ENCODE data around the gene RAB41.
"Not testable (repeated sequence)": the region's sequence is repeated elsewhere in the genome, so short reads cannot be mapped to it uniquely, and the experiment has no call there.

RAB41 gene

DNA sequence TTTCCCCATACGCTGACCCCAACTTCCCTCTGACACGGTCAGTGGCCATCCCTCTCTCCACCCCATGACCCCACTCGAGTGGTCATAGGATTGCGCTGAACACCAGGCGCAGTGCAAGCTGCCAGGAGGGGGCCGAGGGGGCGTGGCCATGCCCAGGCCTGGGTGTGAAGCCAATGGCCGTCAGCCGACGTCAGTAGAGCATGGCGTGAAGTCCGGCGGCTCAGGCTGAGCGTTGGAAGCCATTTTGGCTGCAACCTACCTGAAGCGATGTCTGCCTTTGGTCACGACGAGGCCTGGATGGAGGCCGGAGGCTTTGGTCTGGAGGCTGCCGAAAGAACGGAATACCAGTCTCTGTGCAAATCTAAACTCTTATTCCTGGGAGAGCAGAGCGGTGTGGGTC, at the start of gene RAB41:
Gene RAB41 (plus strand): TSS at position 222 of the 400 bp plus-strand sequence. CDS start 46 bp downstream, at position 268.
- no peak for DNase-seq

DNA sequence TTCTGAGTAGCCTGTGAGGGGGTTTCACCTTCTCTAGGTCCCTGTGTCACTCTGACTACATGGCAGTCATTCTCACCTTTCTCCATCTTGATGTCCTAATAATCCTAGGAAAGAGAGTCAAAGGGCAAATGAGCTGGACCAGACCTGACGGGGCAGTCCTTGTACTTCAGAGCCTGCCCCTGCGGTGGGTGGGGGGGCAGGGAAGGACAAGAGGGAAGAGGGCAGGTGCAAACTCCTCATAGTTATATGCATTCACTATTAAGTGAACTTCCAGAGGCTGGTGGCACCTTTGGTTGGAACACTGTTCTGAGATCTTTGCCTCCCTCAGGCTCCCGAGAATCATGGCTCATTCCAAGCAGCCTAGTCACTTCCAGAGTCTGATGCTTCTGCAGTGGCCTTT, 47.6 kb upstream of the RAB41 start, which contains the start of gene AWAT1:
Gene AWAT1 (plus strand): TSS at position 301 of the 400 bp plus-strand sequence. CDS start 41 bp downstream, at position 342.
- no peak for DNase-seq

DNA sequence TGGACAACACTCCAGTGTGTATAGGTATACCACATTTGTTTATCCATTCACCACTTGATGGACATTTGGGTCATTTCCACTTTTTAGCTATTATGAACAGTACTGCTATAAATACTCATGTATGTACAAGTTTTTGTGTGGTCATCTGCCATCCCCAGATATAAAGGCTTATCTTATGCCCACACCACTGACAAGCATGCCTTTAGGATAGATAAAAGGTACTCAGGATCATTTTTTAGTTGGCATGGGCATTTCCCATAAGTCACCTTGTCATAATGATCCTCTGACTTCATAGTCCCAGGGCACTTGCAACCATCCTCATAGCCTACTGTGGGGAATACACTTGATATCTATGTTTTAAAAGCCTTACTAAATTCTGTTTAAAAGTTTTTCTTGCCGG, 41.2 kb upstream of the RAB41 start:
- no peak for DNase-seq

DNA sequence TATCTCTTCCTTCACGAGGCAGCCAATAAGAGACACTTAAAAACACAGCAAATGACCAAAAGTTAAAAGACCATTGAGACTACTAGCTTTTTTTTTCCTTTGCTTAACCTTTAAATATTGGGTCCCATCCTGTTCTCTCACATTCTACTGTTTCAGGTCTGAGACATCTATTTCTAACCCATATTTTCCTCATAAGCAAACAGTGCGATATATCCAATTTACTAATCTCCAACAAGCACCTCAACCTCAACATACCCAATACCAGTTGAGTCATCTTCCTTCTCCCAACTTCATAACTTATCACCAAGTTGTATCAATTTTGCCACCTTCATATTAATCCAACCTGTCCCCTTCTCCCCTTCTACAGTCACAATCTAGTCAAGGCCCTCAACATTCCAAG, 40.5 kb upstream of the RAB41 start:
- DNase-seq = no peak

DNA sequence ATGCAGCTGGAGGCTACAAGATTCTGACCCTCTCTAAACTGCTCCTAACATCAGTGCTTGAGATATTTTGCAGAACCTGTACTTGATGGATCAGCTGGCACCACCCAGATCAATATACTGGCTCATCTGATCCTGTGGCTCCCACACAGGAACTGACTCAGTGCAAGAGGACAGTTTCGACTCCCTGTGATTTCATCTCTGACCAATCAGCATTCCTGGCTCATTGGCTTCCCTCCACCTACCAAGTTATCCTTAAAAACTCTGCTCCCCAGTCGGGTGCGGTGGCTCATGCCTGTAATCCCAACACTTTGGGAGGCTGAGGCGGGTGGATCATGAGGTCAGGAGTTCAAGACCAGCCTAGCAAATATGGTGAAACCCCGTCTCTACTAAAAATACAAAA, 38.4 kb upstream of the RAB41 start:
- DNase-seq = not testable (repeated sequence)

DNA sequence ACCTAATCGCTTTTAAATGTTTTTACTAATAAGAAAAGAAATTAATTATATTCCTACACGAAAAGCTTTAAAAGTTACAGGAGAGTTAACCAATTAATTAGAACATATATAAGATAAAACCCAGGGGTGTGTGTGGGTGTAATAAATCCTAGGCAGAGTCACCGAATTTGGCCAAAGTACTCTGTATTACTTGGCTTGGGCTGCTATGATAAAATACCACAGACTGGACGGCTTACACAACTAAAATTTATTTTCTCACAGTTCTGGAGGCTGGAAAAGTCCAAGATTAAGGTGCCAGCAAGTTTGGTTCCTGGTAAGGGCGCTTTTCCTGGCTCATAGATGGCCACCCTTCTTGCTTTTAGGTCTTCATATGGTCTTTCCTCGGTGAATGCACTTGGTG, 37.1 kb upstream of the RAB41 start:
- no peak for DNase-seq

DNA sequence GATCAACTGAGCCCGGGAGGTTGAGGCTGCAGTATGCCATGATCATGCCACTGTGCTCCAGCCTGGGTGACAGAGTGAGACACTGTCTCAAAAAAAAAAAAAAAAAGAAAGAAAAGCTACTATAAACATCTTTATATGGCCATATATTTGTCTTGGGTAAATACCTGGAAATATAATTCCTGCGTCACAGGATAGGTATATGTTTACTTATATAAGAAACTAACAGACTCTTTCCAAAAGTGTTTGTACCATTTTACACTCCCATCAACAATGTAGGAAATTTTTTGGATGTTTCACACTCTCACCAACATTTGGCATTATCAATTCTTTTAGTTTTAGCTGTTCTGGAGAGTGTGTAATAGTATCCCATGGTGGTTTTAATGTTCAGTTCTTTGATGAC, 34.7 kb upstream of the RAB41 start:
- no peak for DNase-seq

DNA sequence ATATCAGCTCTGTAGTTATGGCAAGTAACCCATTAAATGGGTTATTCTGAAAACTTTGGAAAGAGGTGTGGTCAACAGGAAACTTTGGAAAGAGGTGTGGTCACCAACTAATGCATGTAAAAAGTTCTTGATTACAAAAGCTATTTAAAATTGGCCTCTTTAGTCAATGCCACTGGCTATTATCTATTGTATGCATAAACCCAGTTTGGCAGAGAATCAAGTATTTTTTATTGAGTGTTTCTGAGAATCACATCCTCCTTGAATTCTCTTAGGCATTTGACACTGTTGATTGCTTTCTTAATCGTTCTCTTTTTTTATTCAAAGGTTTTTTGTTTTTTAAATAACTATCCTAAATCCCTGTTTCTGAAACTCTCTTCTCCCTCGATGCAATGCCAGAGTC, 29.5 kb upstream of the RAB41 start:
- DNase-seq = no peak

DNA sequence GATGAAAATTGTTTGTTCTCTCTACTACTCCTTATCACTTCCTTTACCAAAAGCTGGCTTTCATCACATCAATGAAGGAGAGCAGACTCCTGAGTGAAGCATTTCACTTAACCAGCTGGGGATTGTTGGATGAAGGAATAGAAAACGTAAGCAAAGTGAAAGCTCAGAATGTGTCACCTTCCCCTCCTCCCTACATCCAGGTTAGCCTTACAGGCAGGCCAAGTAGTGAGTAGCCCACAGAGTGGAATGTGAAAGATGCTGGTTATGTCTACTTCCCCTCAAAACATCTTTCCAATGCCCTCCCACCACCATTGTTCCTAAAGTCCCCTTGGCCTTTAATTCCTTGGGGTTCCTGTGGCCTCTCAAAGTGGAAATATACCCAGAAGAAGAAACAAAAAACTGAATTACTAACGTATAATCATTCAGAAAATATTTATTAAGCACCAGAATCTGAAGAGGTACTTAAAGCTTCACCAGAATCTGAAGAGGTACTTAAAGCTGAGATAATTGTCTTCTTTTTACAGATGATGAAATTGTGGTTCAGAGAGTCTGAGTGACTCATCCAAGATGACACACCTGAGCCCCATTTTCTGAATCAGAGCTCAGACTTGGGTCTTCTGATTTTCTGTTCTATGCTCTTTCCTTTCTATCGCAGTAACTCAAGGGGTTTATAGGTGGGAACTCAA, 28.5 kb upstream of the RAB41 start:
- DNase-seq = no peak

DNA sequence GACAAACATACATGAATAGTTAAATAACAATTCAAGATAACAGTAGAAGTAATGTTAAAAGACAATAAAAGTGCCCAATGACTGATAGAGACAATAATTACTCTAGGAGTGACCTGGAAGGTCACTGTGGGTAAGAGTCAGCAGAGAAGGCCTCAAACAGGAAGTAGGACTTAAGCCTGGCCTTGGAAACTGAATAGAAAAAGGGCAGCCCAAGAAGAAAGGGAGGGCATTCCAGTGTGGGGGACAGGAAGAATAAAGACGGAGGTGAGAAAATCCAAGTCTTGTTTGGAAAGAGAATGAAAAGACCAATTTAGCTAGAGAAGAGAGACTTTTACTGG, 27.9 kb upstream of the RAB41 start:
- DNase-seq = no peak

DNA sequence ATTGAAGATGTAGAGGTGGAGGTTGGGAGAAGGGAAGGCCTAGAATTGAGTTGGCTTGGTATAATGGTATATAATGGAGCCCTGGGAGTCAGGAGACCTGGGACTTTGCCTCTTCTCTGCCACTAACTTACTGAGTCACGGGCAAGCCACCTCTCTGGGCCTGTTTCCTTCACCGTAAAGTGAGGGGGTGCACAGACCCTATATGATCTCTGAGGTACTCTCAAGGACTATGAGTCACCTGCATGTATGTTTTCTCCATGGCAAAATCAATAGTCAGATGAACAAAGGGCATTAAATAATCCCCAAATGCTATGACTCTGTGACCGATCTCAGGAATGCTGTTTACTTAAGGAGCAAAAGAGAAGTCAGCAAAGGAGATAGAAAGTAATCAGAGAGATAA, 27.1 kb upstream of the RAB41 start:
- DNase-seq = no peak

DNA sequence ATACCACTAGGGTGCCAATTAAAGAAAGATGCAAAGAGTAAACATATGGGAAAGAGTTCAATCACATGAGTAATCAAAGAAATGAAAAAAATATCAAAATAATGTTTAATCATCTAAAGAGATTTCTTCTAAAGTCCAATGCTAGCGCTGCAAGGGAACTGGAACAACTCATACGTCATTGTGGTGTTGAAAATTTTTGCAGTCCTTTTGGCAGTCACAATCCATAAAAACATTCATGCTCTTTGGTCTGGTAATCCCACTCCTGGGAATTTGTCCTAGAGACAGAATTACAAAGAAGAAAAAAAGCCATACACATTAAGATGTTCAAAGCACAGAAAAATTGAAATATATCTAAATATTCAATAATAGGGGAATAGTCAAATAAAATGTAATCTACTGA, 26.5 kb upstream of the RAB41 start:
- DNase-seq = no peak

DNA sequence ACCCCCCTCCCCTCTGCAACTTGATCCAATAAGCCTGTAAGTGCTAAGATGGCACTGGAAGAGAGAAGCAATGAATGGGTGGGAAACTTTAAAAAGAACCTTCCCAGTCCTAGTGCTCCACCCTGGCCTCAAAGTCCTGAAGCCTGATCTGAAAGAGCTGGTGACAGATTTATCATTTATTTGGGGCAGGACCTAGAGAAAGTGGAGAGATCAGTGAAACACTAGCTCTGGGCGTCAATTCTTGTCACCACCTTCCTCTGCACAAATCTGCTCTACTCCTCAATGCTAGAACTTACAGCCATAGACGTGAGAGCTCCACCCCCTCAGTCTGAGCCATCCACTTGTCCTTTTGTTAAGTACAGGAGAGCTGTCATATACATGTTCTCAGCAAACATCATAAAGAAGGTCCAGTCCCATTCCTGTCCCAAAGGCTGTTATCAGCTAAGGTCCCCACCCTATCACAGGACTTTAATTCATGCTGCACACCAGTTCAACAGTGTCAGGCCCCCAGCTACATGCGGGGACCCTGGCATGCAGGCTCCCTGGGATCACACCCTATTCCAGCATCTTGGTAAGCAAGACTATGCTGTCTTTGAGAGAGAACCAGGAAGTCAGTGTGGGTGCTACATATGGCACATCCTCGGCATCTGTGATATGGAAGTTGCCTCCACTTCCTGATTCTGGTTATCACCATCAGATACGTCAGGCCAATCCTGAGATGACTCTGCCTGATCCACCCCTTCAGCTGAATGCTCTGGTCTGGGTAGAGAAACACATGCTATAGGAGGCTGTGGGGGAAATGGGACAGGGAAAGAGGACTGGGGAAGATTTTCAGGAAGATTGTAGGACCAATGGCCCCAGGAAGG, 24.3 kb upstream of the RAB41 start:
- DNase-seq = no peak

DNA sequence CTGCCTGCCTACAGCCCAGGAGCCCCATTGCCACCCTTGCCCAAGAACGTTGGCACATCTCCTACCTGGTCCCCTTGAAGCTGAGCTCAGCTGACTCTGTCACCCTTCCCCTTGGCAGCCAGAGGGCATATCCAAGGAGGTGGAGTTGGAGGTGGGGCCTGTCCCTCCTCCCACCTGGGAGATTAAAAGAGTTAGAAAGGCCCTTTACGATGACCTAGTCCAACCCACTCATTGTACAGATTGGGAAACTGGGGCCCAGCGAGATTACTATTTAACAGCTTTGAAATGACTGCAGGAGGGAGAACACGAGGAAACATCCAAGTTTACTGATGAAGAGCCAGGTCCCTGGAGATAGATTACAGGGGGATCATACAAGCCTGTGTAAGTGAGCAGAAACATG, 21.9 kb upstream of the RAB41 start, which contains the start of gene P2RY4:
Gene P2RY4 (minus strand): TSS at position 101 of the 400 bp plus-strand sequence. CDS start 580 bp downstream, outside the sequence.
- DNase-seq = no peak

DNA sequence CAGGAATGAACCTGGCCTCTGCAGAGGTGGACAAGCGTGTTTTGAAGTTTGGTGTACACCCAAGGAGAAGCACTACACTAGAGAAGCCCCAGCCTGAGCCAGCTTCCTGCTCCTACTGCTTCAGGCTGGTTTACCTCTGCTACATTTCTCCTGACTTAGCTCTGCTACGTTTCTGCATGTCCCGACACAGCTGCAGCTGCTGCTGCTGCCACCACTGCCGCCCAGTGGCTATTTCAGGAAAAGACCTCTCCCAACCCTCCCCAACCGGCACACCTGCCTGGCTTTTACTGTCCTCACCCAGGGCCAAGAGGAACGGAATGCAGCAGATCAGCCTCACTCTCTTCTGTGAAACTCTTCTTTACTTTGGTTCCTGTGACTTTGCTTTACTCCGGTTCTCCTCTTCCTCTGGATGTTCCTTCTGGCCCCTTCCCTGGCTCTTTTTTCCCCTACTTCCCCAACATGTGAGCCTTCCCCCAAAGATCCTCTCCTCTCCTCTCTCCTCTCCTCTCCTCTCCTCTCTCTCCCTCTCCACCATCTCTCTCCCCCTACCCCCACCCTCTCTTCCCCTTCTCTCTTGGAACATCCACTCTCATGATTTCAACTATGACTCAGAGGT, 18.9 kb upstream of the RAB41 start:
- DNase-seq = peak; percentile 3

DNA sequence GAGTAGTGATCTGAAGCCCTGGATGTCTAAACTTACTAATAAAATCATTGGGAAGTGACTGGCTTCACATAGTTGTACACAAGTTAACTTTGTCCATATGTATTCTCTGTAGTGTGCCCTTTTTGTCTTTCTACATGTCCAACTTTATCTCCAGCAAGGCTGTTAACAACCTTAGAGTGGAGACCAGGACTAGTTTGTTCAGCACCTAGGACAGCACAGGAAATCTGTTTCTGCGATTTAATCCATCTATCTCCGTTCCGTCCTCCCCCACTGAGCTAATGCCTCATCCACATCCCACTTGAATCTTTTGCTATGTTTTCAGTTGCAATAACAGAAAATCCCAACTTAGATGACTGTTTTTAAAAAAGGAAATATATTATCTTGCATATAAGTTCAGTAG, 17.2 kb upstream of the RAB41 start:
- DNase-seq = no peak

DNA sequence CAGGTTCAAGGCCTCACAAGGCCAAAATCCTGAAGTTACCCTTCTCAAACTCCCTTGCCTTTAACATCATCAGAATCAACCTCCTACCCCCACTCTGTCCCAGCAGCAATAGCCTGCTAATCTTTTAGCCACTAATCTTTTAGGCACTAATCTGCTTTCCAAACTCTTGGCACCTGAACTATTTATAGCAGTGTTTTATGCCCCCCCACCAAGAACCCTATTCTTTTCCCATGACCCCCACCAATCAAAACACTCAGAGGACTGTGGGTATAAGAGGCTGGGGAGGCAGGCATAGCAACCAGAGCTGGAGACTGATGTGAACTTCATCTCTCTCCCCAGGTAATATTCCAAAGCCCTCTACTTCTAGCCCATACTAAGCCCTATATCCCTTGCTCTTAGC, 13.9 kb upstream of the RAB41 start, which contains the start of gene ARR3:
Gene ARR3 (plus strand): TSS at position 301 of the 400 bp plus-strand sequence. CDS start 1,052 bp downstream, outside the sequence.
- DNase-seq = no peak

DNA sequence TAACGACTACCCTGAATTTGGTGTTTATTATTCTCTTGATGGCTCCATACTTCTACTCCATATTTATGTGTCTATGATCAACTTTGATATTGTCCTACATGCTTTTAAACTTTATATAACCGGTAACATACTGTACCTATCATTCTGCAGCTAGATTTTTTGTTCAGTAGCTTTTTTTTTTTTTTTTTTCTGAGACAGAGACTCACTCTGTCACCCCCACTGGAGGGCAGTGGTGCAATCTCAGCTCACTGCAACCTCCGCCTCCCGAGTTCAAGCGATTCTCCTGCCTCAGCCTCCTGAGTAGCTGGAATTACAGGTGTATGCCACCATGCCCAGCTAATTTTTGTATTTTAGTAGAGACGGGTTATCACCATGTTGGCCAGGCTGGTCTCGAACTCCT, 7.9 kb upstream of the RAB41 start:
- not testable (repeated sequence) for DNase-seq

DNA sequence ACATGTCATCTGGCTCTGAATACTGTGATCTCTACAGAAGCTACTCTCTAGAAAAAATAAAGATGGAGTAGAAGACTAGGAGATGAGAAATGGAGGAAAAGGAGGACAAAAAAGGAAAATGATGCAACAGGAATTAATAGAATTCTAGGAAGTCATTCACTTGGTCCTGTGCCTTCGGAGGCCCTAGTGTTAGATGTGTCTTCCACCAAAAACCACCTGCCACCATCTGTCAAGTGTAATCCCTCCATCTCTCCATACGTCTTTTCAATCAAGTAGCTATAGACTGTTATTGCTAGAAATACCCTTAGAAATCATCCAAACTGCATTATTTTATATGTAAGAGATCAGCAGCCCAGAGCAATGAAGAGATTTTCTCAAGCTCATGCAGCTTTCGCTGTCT, 2.9 kb upstream of the RAB41 start:
- DNase-seq = no peak

DNA sequence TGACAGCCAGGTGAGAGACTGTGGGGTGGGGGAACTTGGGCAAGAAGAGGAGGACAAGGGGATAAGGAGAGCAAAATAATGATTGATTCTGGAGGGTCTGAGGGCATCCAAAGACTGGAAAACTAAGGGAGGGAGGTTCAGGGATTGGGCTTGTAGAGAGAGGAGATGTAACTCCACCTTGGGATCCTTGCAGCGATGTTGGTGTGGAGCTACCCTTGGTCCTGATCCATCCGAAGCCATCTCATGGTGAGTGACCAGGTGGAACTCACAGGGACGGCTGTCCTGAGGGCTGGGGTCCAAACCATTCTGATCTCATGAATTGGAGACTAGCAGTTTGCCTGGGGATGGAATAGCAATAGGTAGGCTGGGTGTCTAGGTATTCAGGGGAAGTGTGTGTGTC, 1.4 kb upstream of the RAB41 start:
- no peak for DNase-seq

DNA sequence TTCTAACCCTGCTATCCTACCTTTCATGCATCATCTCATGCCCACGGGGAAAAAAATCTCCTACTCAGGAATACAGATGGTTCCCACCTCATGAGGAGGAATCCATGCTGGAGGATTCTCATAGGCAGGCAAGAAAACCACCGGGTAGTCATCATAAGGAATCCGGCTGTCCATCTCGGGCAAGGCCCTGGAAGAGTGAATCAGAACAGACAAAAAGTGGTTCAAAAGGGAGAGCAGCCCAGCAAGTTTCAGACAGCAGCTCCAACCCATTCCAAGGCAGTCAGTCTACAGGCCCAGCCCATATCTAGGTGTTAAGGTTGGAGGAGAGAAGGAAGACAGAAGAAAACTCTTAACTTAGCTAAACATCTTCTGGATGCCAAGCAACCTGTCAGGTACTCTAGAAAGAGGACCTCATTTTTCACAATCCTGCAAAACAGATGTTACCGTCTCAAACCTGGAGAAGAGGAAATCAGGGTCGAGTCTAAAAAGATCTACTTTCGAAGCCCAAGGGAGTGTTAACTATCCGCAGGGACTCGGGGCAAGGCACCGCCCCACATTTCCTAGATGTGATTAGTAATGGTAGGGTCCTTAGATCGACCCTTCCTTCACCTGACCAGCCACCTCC, 7.3 kb downstream of the RAB41 start:
- DNase-seq = no peak

DNA sequence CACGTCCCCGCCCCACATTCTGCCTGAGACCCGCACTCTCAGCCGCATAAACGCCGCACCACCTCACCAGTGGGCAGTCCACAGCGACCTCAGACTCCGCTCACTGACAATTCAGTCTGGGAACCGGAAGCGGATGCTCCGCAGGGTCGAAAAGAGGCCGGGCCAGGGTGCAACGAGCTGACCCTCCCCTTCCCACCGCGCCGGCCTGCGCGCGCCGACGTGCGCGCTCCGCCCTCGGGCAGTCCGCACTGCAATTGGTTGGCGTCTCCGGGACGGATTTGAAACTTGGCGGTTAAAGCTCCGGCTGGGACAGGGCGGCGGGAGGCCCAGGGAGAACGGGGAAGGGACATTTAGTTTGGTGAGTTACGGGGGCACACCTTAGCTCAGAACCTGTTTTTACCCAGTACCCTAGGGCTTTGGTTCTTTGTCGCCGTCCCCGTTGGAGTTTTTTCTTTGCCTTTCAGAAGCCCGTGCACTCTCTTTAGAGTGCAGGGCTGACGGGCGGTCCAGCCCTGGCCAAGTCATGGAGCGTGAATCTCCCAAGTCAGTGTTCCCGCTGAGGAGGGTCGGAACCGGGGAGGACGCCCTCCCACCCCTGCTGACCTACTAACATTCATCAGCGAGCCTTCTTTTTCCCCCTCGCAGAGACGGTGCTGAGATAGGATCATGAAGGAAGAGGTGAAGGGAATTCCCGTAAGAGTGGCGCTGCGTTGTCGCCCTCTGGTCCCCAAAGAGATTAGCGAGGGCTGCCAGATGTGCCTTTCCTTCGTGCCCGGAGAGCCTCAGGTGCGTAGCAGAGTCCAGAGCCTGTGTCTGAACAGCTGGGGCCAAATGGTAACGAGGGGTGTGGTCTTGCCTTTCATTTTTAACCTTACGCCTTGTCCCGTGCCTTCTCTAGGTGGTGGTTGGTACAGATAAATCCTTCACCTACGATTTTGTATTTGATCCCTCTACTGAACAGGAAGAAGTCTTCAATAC, 8.1 kb downstream of the RAB41 start, which contains the start of the genes KIF4A and PDZD11:
Gene KIF4A (plus strand): TSS at position 312 of the 978 bp plus-strand sequence. CDS start 355 bp downstream, at position 667.
Gene PDZD11 (minus strand): TSS at position 135 of the 978 bp plus-strand sequence. CDS start 586 bp downstream, outside the sequence.
- peak; percentile 84 for DNase-seq

All from CD4-positive, alpha-beta T cell treated with Interleukin-12 subunit alpha and Interleukin-12 subunit beta, for 1 hour (primary cell).